KG1 (cell line): ENCODE data around the gene UGT8.
"Not testable (repeated sequence)": the region's sequence is repeated elsewhere in the genome, so short reads cannot be mapped to it uniquely, and the experiment has no call there.

Source experiments
- DNase-seq: peaks from one replicate; lab custom pipeline; 2025; lab: John Stamatoyannopoulos, UW

UGT8 gene, protein sequence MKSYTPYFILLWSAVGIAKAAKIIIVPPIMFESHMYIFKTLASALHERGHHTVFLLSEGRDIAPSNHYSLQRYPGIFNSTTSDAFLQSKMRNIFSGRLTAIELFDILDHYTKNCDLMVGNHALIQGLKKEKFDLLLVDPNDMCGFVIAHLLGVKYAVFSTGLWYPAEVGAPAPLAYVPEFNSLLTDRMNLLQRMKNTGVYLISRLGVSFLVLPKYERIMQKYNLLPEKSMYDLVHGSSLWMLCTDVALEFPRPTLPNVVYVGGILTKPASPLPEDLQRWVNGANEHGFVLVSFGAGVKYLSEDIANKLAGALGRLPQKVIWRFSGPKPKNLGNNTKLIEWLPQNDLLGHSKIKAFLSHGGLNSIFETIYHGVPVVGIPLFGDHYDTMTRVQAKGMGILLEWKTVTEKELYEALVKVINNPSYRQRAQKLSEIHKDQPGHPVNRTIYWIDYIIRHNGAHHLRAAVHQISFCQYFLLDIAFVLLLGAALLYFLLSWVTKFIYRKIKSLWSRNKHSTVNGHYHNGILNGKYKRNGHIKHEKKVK

DNA sequence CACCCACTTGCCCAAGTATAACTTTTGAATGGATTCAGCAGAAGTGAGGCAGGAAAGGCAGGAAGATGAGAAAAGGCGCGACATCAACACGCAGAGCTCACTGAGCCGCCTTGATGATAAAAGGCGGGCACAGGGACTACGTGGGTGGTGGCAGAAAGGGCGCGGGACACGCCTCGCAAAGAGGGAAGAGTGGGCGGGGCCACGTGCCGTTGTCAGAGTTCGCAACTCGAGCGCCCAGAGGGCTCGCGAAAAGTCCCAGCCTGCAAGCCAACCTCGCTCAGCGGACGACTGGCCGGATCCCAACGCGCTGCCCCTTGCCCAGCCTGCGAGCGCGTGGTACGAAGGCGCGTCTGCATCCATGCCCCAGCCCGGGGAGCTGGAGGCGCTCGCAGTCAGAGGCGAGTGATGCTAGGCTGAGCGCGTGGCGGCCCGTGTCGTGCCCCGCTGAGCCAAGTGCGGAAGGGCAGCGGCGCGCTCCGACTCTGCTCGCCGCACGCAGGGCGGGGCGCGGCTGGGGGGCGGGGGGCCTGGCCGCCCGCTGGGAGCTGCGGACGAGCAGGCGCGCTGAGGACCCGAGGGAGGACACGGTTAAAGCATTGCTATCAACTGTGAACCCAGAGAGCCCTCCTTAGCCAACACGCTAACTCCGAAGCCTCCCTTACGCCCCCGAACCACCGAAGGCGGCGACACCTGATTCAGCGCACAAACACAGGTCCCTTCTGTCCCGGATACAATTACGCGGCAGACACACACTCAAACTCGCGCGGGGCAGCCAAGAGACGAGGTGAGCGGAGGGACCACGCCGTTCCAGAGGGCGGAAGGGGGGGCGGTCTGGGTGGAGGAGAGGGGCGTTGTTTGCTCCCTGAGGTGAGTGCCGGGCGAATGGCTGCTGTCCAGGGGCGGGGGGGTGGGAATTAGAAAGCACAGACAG is at the start of gene UGT8:
TSS of gene UGT8 (plus strand) at position 617 of the 931 bp plus-strand sequence. CDS start 24,074 bp downstream, outside the sequence.
- DNase-seq, result no peak

DNA sequence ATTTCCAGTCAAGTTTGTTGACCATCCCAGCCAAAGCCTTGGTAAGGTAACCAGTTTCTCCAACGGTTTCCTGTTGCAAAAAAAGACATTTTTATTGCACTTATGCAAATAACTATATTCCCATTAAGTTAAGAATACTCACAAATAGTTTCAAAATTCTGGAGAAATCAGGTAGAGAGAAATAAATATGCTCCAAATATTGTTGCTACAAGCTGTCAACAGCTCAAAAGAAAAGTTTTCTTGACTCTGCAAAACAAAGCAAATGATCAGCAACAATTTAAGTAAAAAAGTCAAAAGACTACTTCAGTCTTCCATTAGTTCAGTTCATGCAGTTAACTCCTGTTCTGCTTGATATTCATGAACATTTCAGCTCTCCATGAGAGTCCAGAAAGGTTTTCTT is 49.0 kb upstream of the UGT8 start:
- no peak for DNase-seq

DNA sequence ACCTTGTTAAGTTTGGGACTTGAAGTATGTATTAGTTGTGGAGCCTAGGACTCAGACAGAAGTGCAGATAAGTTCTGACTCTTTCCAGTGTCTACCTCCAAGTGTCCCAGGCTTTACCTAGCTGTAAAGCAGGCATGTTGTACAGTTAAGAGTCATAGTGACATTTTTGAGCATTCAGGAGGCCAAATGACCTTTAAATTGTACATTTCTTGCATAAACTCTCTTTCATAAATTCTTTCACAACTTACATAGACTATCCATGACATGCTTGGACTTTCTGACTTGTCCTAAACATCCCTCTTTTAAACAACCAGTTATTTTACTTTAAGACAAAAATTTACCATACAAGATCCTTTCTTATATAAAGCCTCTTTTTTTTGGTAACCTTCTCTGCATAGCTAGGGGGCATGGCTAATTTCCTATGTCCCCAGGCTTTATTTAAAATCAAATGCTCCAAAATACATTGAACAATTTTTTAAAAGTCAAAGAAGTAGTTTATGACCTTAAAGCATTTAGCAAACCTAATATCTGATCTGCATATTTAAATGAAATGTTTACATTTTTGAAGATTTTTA is 40.1 kb upstream of the UGT8 start:
- no peak for DNase-seq

DNA sequence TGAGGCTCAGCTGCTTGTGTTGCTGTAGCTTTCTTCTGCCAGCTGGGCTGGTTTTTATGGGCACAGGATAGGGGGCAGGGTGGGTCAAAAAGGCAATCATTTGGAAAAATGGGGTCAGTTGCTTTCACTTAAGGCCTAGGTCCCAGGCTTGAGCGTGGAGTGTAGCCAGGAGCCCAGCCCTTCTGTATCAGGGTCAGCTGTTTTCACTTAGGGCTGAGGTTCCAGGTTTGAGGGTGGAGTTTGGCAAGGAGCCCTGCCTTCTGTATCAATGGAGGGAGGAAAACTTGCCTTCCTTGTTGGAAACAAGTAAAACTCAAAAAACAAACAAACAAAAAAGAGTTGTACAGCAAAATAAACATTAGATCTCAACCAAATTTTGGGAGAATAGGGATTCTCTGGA is 37.0 kb upstream of the UGT8 start:
- DNase-seq, result no peak

DNA sequence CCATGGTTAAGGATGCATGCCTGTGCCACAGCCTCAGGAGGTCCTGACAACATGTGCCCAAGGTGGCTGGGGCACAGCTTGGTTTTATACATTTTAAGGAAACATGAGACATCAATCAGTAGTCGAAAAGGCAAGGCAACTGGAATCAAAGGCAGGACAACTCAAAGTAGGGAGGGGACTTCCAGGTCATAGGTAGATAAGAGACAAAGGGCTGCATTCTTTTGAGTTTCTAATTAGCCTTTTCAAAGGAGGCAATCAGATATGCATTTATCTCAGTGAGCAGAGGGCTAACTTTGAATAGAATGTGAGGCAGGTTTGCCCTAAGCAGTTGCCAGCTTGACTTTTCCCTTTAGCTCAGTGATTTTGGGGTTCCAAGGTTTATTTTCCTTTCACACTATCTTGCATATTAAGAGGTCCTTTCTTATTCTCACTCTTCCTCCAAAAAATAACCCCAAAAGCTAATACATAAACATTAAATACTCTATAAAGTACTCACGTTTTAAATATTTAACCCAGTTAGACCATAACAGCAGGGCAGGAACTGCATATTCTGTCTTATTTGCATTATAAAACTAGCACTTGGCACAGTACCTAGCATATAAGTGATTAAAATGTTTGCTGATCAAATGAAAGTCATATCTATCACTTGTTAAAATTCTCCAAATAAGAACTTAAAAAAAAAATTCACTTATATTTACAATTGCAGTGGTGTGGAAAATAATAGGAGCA is 36.3 kb upstream of the UGT8 start:
- no peak for DNase-seq

DNA sequence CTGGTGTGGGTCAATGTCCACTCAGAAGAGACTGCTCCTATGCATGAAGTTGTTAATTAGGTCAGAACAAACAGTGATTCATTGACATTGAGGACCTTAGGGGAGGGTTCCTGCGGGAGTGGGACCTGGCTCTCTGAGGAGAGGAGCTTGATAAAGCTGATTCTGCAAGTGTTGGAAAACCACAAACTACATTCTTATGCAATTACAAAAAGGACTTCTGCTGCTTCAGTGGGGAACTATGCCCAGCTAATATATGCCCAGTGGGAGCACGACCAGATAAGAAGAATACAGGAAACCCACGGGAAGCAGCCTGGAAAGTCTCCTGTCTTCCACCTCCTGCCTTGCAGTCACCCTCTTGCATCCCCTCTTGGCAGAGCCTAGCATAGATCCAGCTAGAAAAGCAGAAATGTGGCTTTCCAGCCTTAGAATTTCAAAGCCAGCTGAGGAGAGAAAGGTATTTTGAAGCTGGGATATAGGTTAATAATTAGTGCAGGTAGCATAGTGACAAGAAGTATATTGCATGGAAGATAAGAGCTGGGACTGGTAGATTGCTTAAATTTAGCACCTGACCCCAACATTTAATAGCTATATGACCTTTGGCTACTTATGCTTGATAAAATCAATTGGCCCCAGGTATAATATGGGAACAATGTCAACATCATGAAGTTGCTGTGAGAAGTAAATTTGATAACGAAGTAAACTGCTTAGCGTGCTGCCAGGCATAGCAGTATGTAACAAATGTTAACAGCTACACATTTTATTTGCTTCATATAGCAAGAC is 34.9 kb upstream of the UGT8 start:
- DNase-seq, result no peak

DNA sequence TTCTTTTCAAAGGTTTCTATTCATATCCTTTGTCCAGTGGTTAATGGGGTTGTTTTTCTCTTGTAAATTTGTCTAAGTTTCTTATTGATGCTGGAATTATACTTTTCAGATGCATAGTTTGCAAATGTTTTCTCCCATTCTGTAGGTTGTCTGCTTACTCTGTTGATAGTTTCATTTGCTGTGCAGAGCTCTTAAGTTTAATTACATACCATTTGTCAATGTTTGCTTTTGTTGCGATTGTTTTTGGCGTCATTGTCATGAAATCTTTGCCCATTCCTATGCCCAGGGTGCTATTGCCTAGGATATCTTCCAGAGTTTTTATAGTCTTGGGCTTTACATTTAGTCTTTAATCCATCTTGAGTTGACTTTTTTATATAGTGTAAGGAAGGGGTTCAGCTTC is 21.2 kb upstream of the UGT8 start:
- no peak for DNase-seq

DNA sequence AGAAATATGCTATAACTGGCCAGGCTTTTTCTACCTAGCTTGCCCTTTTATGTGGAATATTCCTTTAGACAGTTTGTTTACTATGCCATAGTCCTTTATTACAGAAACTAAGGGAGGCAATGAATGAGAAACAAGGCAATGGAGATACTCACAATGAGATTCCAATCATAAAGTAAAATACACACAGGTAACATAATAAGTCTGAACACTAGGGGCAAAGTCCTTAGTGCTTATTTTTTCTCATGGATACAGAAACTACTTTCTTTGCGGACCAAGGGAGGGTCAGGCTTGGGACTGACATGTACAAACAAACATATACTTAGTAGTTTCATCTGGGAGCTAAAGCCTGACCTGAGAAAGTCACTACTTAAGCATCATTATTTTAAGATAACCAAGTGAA is 16.0 kb upstream of the UGT8 start:
- DNase-seq, result no peak

DNA sequence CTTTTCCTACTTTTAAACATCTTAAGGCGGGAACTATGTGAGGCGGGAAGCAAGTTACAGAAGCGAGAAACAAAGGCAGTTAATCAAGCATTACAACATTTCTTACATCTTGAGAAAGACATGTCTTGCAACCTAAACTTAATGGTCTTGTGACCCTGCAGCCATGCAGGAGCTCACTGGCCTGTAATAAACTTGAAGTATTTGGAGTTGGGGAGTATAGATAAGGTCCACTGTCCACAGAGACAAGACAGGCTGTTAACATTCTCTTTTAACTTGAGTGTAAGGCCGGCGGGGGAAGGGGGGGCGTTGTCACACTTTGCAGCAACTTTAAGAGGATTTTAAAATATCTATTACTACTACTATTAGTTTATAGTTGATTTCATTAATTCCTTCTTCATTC is 10.3 kb upstream of the UGT8 start:
- DNase-seq, result no peak

DNA sequence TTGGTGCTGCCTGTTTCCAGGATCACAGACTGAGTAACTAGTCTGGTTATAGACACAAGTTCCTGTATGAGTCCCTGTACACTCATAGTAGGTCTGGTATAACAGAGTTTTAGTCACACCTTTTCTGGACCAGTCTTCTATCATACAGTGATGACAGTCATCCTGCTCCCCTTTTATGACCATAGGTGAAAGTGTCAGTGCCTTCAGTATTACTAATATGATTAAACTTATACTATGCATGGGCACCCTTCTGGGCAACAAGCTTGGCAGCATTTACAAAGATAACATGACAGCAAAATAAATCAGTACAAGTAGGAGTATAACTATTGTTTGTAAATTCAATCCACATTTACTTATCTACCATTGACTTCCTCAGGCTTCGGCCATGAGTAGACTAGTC is 8.2 kb upstream of the UGT8 start:
- DNase-seq, result not testable (repeated sequence)

DNA sequence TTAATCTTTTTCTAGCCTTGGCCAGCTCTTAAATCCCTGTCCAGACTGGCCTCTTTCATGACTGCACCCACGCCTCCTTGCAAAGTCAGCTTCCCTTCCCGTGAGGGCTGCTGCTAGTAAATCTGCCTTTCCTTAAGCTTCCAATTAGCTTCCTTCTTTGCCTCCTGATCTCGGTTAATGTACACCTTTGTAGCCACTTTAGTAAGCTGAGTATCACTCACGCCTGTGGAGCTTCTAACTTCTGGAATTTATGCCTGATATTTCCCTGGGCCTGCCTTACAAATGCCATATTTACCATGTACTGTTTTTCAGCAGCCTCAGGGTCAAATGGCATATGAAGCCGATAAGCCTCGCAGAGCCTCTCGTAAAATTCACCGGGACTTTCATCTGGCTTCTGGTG is 5.1 kb upstream of the UGT8 start:
- no peak for DNase-seq

DNA sequence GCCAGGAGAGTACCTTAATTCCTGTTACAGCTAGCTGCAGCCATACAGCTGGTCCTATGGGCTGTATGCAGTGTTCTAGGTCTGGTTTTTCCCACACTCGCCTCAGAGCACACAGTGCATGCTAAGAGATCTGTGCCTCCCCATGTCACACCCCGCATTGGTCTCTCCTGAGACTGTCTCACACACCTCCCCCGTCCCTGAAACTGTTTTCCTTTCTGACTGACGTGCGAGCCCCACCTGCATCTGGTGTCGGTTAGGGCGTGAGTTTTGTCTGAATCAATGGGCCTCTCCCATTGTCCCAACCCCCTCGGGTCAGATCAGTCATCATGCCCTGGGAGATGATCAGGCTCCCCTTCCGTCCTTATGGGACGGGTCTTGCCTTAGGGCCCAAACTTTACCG is 3.4 kb upstream of the UGT8 start:
- no peak for DNase-seq

DNA sequence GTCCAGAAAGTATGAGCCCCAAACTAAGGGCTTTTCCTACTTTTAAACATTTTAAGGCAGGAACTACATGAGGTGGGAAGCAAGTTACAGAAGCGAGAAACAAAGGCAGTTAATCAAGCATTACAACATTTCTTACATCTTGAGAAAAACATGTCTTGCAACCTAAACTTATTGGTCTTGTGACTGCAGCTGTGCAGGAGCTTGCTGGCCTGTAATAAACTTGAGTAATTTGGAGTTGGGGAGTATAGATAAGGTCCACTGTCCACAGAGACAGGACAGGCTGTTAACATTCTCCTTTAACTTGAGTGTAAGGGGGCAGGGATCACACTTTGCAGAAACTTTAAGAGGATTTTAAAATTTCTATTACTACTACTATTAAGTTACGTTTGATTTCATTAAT is 2.7 kb upstream of the UGT8 start:
- DNase-seq, result no peak

DNA sequence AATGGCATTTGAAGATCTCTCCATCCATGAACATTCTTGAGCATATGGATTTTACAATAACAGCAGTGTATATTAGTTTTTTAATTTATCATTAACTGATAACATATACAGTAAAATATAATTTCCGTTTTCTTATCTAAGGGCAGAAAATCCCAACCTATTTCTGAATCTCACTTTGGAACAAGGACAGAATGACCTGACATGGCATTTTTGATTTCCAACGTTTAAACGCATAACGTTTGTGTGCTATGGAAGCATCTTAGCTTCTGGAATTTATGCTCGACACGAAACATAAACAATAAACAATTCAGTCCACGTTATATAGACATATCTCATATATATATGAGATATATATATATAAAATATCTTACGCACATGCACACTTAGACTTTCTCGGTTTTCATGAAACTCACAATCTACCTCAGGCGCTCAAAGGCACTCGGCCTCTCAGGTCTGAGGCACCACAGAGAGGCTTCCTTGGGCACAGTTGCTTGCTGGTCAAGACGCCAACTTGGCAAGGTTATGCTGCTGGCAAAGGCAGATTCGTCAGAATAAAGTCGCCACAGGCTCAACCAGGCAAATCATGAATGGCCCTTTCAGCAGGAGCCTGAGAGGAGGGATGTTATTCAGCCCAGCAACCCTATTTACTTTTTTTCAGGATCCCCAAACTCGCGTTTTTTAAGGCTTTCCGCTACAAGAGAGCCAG is 1.0 kb upstream of the UGT8 start:
- no peak for DNase-seq

DNA sequence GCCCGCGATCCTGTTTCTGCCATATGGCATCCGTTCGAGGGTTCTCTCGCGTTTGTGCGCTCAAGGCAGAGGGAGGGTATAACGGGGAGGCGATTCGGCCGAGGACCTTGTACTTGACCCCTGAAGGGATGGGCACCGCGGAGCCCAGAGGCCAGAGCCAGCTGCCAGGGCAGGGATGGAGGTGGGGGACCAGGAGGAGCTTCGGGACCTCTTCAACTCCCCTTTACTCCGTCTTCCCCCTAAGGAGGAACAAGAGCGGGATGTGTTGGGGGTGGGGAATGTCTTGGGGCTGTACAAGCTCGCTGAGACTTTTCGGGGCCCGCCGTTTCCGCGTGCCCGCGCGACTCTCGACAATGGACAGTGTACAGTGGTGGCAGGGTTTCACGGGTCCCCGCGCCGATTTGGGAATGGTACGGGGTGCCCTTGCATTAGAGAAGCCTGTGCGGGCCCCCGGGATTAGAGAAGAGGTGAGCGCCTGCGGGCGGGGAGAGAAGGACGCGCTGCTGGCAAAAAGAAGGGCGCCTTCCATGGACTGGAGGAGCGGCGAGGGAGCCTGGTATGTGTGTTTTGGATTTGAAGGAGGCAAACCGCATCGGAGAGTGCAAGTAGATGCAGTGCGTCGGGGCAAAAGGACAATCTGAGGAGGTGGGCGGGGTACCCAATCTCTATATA is 760 bp downstream of the UGT8 start:
- DNase-seq, result no peak

DNA sequence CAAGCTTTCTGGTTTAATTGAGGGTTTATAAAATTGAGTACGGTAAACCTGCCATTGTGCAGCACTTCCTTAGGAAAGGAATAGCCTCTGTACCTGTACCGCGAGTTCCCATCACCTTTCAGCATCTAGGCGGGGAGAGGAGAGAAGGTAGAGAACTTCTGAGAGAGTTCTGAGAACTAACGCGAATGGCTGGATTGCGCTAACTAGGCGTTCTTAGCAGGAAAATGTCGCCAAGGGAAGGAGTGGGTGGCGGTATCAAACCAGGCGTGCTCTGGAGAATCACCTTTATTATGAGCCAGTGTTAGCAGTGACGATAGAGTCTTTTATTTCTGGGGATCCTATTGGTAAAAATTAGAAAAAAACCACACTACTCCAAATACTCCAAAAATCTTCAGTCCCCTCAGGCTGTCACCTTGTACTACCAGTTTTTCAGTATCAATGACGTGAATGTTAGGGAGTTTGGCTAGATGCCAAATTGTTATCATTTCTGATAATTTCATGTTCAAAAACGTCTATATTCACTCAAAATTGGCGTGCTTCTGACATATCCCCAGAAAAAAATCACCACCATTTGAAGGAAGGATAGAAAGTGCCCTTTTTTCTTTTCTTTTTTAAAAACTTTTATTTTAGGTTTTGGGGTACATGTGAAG is 1.4 kb downstream of the UGT8 start:
- DNase-seq, result no peak

DNA sequence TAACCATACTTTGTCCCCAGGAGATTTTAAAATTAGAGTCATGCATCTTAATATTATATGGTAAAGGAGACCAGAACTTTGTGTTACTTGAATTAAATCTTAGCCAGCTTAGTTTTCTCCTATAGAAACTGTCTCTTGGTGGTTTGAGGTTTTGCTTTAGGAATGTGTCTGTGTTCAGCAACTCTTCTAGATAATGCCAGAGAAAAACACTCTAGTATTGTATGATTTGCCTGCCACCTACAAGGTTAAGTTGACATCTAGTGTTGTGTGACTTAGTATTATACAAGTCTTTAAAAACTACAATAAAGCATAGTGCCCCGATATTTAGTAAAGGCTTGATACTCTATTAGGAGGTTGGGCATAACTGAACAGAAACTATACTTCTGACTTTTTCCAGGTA is 2.1 kb downstream of the UGT8 start:
- DNase-seq, result no peak

DNA sequence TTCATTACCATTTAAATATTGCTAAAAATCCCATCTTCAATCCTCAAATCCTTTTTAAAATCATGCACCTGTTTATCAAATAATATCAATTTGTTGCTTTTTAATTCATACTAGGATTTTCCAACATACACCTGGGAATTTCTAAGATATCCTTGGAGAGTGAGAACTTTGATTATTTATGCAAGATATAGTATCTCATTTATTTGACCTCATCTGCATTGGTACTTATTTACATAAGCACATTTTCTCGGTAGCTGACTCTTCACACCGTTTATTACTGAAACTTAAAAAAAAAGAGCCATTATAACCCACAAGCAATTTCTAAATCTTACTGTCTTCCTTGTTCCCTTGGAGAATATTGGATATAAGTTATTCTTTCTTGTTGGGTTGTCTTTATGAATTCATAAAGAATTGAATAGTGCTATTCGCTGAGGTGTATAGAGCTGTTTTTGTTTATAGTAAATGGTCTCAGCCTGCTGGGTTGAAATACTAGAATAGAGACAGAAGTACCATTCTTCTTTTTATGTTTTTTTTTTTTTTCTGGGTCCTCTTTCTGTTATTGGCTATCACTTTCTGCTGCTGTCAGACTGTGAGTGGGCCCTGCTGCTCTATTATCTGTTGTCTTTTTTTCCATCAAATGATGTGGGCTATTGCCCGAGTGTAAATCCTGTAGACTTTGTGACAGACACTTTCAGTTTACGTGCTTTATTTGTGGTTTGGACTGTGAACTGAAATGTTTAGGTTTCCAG is 2.9 kb downstream of the UGT8 start:
- no peak for DNase-seq

DNA sequence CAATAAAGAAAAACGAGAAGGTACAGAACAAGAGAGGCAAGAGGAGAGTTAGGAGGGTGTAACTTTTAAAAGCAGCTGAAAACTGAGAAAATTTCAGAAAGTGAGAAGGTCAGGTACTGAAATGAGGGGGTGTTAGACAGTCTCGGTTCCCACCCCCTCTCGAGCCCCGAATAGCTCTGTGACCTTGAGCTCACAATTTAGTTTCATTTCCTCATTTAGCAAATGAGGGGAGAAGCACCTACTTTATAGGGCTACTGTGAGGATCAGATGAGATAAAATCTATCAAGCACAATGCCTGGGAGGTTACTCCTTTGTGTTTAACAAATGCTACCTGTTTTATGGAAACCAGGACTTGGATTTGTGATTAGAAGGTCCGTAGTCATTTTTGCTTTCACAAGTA is 4.9 kb downstream of the UGT8 start:
- DNase-seq, result no peak
